Epithelial cell of prostate (primary cell): ENCODE results near the gene ITPK1.

Experiments
- DNase-seq: peaks from one replicate; pipeline ENCODE4 v3.0.0-alpha.2; 2011; ENCODE audit warnings: low read depth, low spot score
- H3K27ac ChIP-seq: fragments of 450-650 bp; 2 replicates; pipeline ENCODE4 v1.5.1; 2017; ENCODE audit warnings: mild to moderate bottlenecking

Gene ITPK1

DNA sequence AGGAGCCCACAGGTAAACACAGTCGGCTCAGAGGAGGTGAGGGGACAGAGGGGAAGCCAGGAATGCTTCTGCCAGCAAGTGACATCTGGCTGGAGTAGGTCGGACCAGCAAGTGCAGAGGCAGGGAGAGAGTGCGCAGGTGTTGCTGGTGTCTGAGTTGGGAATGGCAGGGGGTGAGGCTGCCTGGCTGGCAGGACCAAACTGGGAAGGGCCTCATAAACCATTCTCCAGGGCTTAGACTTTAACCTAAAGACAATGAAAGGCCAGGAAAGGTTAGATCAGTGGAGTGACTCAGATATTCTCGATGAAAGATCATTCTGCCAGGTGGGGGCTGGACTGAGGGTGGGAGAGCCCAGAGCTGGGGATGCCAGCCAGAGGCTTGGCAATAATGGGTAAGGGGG, 66.4 kb downstream of the ITPK1 start:
- DNase-seq, result no peak
- H3K27ac ChIP-seq, result no peak overlapping the region

DNA sequence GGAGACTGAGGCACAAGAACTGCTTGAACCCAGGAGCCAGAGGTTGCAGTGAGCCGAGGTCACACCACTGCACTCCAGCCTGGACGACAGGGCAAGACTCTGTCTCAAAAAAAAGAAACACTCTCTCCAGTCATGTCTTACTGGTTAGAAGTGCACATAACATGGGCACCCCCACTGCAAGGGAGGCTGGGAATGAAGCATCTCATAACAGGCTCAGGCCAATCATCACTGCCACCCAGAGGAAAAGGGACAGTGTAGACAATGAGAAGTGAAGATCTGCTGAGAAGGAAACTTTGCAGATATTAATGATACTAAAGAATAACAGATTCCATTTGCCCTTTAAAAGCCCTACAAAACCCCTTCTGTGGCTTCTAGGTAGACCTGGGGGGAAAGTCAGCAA, 66.9 kb downstream of the ITPK1 start:
- DNase-seq, result no peak
- no peak overlapping the region for H3K27ac ChIP-seq

DNA sequence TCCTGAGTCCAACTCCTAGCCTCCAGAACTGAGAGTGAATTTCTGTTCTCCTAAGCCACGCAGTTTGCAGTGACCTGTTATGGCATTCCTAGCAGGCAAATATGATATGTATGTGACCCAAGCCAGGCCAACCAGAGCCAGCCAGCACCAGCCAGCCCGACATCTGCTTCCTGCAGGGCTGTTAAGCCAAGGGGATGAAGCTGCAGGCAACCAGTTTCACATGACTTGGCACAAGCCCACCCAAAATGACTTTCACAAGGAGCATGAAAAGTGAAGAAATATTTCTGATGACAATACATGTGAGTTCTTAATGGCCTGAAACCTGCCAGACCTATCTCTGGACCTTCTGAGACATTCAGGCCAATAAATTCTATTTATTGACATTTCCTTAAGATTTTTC, 68.1 kb downstream of the ITPK1 start:
- H3K27ac ChIP-seq, result no peak overlapping the region
- DNase-seq, result no peak

DNA sequence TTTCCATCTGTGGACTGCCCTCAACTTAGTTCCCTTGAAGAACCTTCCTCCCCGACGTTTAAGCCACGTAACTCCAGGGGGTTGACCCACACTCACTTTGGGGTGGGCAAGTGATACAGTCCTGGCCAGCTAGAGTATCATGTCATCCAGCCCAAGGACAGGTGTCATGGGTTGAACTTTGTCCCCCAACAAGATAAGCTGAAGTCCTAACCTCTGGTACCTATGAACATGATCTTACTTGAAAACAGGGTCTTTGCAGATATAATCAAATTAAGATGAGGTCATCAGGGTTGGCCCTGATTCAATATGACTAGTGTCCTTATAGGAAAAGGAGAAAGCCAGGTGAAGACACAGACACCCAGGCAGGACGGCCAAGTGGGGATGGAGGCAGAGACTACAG, 68.6 kb downstream of the ITPK1 start:
- no peak for DNase-seq
- H3K27ac ChIP-seq, result no peak overlapping the region

DNA sequence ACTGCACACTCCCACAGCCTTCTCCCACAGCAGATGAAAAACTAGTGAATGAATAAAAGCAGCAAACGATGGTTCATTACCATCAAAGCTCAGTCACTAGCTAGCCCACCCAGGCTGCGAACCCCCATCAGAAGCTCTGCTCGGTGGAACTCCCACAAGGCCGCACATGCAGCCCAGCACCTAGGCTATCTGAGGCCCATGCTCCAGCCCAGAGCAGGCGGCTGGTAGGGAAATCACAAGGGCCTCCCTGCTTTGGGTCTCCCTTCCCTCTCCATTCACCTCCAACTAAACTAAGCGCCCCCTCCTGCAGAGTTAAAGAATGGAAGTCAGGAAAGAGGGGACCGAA, 69.0 kb downstream of the ITPK1 start:
- H3K27ac ChIP-seq, result no peak overlapping the region
- DNase-seq, result no peak

DNA sequence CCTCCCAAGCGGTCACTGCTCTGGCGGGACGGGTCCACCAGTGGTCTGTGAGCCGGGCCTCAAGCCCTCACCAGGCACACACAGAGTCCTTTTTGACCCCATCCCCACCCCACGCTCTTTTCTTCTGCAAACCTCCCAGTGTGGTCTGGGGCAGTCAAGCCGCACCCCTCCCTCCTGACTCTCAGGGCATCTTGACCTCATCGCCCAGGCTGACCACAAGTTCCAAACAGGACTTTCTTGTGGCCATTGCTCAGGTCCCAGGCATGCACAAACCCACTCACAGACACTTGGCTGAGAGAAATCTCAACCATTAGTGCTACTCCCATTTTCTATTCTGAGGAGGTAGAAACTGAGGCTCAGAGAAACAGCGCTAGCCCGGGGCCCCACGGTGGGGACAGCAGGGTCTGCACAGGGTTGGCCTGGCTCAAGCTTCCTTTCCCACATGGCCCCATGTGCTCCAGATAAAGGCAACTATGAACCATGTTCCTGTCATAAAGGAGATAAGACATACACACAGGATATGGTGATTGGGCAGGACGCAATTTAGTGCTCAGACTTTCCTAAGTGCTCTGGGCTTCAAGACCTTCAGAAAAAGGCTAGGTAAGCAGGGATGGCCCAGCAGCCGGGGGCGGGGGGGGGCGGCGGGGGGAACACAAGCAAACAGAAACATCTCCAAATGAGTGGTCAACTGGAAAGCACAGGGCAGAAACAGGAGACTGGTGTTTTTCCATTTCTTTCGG, 69.6 kb downstream of the ITPK1 start:
- H3K27ac ChIP-seq, result peak overlapping the region; percentile 100
- DNase-seq, result no peak

DNA sequence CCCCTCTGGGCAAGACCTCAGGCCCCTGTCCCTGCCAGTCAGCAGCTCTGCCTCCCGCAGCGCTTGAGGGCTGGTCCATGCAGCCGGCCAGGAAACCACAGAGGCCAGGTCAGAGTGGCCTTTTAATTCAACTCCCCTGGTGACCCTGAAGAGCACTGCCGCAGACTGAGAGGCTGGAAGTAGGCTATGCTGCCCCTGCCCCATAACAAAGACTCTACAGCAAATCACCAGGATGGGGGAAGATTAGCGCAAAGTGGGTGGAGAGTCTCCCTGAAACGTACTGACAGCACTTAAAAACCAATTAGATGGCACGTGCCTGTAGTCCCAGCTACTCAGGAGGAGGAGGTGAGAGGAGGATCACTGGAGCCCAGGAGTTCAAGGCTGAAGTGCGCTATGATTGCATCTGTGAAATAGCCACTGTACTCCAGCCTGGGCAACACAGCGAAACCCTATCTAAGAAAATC, 70.5 kb downstream of the ITPK1 start:
- H3K27ac ChIP-seq, result peak overlapping the region; percentile 100
- no peak for DNase-seq

DNA sequence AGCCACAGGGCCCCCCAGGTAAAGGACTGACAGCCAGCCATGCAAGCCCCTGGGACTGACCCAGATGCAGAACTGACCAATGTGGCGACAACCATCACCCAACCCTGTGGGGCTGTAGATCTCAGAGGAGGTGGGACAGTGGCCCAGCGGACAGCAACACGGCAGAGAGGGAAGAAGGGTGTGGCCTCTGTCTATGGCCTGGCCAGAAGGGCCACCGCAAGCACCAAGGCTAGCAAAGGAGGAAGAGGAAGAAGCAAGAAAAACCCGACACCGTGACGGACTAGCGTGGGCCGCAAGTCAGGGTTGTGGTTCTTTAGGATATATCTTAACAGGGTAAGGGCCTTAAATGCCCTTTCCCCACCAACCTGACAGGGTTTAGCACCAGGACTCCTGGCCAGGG, 71.2 kb downstream of the ITPK1 start:
- H3K27ac ChIP-seq, result peak overlapping the region; percentile 100
- no peak for DNase-seq

DNA sequence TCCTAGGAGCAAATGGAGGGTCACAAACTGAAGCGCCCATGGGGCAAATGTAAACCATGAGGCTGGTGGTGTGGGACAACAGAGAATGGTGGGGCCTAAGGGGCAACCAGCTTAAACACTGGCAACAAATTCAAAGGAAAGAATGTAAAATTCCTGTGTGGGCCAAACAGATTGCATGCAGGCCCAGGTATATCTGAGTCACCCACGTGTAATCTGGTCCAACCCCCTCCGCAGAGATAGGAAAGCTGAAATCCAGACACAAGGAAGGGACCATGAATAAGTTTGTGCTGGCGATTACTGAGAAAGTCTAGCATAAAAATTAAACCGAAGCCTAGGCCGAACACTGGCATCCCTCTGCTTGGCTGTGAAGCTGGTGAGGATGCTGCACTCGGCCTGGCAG, 71.6 kb downstream of the ITPK1 start:
- H3K27ac ChIP-seq, result peak overlapping the region; percentile 100
- DNase-seq, result peak; percentile 6

DNA sequence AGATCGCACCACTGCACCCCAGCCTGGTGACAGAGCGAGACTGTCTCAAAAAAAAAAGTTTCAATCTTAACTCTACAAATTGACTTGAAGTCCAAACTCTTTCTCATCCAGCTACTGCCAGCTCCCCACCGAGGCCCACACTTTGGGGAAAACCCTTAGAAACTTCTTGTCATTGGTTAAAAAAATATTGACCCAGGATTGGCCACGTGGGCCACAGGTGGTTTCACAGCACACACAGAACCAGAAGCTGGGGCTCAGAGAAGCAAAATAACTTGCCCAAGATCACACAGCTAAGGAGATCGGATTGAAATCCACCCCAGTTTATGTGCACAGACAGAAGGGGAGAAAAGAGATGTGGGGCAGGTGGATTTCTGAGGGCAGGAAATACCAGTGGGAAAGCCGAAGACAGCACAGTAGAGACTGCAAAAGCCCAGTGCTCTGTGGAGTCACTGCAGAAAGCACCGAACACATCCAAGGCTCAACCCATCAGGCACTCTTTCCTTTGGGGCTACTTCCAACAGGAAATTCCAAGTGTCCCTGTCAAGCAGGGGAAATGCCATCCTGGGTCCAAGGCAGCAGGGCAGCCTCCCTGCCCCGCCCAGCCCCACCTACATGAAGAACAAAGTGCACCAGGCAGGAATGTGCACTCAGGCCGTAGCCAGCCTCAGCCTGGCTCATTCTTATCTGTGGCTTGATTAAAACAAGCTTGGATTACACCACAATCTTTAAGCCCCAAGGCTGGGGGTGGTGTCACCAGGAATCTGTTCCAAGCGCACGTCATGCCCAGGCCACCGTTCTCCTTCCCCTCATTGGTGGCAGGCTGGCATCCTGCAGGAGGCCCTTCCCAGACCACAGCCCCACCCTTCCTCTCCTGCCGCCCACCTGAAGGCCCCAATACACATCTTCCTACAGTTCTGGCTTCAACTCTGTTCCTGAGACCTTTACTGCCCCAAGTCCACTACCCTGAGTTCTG, 72.5 kb downstream of the ITPK1 start:
- peak overlapping the region; percentile 100 for H3K27ac ChIP-seq
- DNase-seq, result peak; percentile 58

DNA sequence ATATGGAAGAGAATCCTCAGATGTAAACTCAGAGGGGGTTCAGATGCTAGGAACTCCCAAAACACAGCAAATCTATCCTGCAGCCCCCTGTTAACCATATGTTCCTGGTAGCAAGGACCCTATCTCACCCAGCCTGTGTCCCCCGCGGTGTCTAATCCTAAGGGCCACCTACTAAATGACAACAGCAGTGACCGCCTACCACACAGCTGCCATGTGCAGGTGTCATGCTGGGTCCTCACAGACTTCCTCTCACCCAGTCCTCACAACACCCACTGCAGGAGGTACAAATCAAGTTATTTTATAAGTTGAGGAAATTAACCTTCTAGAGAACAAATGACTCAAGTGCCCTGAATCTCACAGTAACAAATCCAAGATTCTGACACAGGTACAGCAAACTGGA, 73.9 kb downstream of the ITPK1 start:
- no peak for DNase-seq
- H3K27ac ChIP-seq, result peak overlapping the region; percentile 100

DNA sequence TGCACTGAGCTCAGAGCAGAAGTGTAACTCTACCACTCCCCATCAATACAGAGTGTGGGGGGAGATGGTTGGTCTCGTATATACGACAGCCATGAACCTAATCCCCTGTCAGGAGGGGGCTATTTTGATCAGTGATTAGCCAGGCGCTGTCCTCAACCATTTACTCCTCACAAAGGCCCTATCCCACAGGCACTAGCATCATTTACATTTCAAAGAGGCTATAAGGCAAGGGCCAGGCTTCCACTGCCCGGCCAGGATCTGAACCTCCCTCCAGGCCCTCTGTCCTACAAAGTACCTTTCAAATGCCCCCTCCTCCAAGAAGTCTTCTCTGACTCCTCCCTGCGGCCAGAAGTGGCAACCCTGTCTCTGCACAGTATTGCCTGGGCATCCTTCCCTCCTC, 74.7 kb downstream of the ITPK1 start:
- peak overlapping the region; percentile 100 for H3K27ac ChIP-seq
- no peak for DNase-seq

DNA sequence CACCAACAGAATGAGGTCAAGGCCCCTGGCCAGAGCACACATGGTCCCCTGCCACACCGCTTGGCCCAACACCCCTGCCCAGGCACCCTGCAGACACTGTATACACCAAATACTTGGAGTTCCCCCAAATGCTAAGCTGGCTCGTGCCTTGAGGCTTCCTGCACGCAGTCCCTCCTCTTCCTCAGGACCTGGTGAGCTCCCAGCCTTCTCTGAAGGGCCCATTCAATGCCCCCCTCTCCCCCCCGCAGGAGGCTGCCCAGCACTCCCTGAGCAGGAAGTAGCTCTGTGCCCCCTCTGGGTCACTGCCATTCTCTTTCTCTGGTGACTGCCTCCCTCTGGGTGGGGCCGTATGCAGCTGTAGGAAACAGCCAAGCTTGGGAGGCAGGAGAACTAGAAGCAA, 75.3 kb downstream of the ITPK1 start:
- H3K27ac ChIP-seq, result peak overlapping the region; percentile 25
- DNase-seq, result no peak

DNA sequence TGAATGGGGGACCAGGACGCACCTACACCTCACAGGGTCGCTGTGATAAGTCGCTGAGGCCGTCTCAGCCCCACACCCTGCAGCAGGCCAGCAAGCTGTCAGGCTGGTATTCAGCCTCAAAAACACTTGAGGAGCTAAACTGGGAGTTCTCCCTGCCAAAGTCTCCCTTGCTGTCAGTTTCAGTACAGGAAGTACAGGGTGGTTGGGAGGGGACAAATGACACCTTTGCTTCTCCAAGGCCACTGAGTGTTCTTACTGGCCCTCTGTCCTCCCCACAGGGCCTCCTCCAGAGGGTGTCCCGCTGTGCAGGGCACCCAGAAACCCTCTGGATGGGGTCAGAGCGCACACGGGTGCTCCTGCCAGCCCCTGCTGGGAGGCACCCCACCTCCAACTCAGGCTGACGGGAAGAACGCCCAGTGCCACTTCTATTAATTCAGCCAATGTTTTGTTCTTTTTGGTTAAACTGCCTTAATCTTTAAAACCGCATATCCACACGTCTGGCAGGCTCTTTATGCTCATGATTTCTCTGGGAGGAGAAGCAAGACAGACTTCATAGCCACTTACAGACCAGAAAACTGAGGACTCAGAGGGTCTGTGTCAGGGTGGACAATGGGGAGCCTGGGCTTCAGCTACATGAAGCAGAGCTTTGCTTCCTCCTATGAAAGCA, 75.9 kb downstream of the ITPK1 start:
- peak overlapping the region; percentile 25 for H3K27ac ChIP-seq

DNA sequence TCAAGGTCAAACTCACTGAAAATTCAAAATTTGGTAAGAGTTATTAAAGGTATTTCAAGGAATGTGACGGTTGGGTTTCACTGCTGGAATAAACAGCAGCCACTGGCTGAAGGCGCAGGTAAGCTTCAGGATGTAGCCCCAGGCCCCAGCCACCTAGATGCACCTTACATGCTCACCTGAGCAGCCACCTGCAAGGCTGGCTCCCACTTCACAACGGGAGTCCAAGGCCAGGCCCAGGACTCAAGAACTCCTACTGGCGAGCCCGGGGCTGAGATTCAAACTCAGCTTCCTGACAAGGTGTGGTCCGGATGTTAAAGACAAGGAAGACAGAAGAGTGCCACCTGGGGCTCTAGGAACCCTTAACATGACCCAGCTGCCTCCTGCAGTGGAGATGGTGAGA, 78.4 kb downstream of the ITPK1 start:
- H3K27ac ChIP-seq, result peak overlapping the region; percentile 2
- no peak for DNase-seq

More for the DNA sequence above, 75.9 kb downstream of the ITPK1 start:
- DNase-seq, result no peak

DNA sequence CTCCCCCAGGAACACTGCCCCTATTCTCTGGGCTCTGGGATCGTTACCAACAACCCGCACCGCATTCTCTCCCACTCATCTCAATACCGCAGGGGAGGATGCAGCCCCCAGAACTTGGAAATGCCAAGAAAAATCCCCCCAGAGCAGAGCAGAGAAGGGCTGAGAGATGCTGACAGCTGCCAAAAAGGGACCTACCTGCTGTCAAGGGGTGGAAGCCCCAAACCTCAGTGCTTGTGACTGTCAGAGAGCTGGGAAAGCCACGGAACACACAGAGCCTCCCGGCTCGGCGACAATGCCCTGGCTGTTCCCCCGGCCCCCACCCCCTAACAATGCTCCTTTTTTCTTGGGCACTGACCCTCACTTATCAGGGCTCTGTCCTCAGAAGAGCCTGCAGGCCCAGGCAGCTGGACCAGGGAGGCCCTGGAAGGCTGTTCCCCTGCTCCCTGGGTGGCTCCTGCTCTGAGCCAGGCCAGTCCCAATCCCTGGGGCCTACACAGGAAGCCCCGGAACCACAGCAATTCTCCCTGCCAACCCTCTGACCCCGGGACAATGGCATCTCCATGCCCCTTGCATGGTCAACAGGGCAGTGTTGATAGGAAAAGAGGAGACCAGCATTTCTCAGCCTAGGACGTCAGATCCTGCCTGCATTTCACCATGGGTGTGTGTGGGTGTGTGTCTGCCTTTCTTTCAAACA, 78.9 kb downstream of the ITPK1 start:
- H3K27ac ChIP-seq, result no peak overlapping the region
- DNase-seq, result no peak

DNA sequence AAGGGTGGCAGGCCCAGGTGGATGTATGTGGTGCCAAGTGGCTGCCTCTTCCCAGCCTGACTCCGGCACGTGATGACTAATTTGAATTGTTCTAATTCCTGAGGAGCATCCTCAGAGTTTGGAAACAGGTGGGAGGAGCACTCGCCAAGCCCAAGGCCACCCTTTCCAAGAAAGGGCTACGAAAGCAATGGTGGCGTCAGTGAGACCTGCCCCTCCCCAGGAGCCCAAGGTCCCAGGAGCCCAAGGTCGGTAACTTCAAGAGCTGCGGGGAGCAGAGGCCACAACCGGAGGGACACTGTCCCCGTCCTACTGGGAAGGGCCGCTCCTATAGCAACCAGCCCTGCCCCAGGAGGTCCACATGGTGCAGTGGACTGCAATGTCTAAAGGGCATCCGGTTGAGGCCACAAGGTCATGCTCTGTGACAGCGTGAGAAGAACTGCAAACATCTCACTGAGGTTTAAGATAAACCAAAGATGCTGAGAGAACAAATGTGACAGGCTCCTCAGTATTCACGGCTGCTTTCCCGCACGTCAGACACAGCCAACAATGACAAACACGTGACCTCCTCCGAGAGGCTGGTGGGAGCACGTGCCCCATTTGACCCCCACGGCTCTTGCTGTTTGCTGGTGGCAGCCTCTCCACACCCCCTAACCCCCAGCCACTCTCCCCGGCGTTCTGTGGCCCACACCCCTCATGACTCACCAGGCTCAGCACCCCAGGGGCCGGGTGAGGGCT, 79.6 kb downstream of the ITPK1 start:
- DNase-seq, result no peak
- H3K27ac ChIP-seq, result no peak overlapping the region

DNA sequence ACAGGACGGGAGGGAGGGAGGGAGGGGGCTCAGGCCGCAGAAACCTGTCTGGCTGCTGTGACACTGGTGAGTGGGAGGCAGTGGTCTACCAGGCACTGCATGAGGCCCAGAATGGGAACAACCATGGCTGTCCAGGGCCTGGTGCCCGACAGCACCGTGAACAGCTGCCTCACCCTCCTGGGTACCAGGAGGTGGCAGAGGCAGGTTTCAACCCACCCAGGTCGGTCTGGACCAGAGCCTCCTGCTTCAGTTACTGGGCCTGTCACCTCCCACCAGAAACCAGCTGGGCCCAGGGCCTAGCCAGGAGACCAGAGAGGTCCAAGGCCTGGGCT, 80.2 kb downstream of the ITPK1 start:
- no peak for DNase-seq
- no peak overlapping the region for H3K27ac ChIP-seq

DNA sequence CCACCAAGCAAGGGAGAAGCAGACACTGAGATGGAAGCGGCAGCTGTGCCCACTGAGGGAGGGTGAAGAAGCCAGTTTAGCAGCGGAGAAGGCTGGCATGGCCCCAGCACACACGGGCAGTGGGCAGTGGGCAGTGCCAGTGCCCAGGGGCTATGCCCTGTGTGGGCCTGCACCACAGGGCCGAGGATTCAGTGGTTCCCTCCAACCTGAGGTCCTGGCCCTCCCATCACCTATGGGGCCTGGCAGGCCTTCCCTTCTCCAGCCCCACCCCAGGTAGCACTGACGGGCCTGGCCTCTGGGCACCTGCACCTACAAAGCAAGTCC, 81.1 kb downstream of the ITPK1 start:
- DNase-seq, result no peak
- H3K27ac ChIP-seq, result no peak overlapping the region
